Duodenal mucosa (tissue), 2 donors: Measurements from ENCODE around the gene RNF224.
A peak's percentile ranks its signal among the peaks of the same experiment; 100 is the strongest.
"Not testable (repeated sequence)": the region's sequence is repeated elsewhere in the genome, so short reads cannot be mapped to it uniquely, and the experiment has no call there.

ENCODE experiments used
- H3K27ac ChIP-seq: one replicate; pipeline ENCODE4 v1.7.0; 2013; ENCODE audit warnings: low read depth, low read length
- H3K27me3 ChIP-seq, 2 donors: one replicate each; pipeline ENCODE4 v1.7.0; 2013; ENCODE audit warnings: low read length in 2 of 2, control low read depth in 1 of 2; ENCODE audit not compliant: insufficient read depth in 2 of 2, control insufficient read depth in 1 of 2
- H3K36me3 ChIP-seq, 2 donors: one replicate each; pipeline ENCODE4 v1.7.0; 2013; ENCODE audit warnings: low read length in 2 of 2, control low read depth in 1 of 2; ENCODE audit not compliant: insufficient read depth in 2 of 2, control insufficient read depth in 1 of 2
- H3K4me1 ChIP-seq, 2 donors: one replicate each; pipeline ENCODE4 v1.7.0; 2013; ENCODE audit warnings: low read length in 2 of 2, control low read depth in 1 of 2; ENCODE audit not compliant: insufficient read depth in 2 of 2, control insufficient read depth in 1 of 2
- H3K4me3 ChIP-seq, 2 donors: one replicate each; pipeline ENCODE4 v1.7.0; 2013; ENCODE audit warnings: low read length in 2 of 2, low read depth in 1 of 2
- H3K9ac ChIP-seq, 2 donors: one replicate each; pipeline ENCODE4 v1.7.0; 2013; ENCODE audit warnings: low read length in 2 of 2, low read depth in 1 of 2
- H3K9me3 ChIP-seq, 2 donors: one replicate each; pipeline ENCODE4 v1.7.0; 2013; ENCODE audit warnings: low read length in 2 of 2, control low read depth in 1 of 2; ENCODE audit not compliant: control insufficient read depth in 1 of 2

RNF224 gene

DNA sequence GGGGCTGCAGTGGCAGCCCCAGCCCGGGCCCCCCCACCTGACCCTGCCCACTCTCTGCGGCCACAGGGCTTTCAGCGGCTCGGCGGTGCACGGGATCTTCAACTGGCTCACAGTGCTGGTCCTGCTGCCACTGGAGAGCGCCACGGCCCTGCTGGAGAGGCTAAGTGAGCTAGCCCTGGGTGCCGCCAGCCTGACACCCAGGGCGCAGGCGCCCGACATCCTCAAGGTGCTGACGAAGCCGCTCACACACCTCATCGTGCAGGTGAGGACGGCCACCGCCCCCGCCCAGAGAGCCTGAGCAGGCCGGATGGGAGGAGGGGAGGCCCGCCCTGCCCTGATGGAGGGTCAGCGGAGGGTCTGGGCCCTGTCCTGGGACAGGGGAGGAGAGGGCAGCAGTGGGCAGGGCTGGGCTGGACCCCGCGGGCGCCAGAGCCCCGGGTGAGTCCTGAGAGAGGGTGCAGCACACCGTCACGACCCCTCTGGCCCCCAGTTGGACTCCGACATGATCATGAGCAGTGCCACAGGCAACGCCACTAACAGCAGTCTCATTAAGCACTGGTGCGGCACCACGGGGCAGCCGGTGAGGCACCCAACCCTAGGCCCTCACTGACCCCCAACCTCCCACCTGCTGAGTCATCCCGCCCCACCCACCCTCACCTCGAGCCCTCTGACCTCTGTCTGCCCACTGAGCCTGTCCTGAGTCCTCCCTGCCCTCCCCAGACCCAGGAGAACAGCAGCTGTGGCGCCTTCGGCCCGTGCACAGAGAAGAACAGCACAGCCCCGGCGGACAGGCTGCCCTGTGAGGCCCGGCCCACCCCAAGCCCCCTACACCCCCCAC, 6.1 kb downstream of the RNF224 start:
- Histone ChIP-seq H3K9me3 (no peaks in the 10 kb centered on the region), H3K4me3 (no peak overlapping the region), H3K36me3 (no peaks in the 10 kb centered on the region), H3K4me1 (peaks cover 46 to 63% of the 10 kb centered on the region in 2 donors), H3K9ac (no peak overlapping the region), H3K27me3 (peaks cover 21 to 38% of the 10 kb centered on the region in 2 donors), H3K27ac (no peak overlapping the region)

DNA sequence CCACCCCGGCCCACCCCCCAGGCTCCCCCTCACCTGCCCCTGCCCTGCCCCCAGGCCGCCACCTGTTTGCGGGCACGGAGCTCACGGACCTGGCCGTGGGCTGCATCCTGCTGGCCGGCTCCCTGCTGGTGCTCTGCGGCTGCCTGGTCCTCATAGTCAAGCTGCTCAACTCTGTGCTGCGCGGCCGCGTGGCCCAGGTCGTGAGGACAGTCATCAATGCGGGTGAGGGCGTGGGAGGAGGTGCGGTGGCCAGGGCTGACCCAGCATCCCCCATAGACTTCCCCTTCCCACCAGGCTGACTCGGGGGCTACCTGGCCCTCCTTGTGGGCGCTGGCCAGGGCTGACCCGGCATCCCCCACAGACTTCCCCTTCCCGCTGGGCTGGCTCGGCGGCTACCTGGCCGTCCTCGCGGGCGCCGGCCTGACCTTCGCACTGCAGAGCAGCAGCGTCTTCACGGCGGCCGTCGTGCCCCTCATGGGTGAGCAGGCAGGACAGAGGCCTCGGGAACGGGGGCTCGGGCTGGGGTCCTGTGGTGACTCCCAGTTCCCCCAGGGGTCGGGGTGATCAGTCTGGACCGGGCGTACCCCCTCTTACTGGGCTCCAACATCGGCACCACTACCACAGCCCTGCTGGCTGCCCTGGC, 6.9 kb downstream of the RNF224 start:
- H3K9me3 ChIP-seq = no peaks in the 10 kb centered on the region
- peaks cover 17 to 32% of the 10 kb centered on the region in 2 donors for H3K27me3 ChIP-seq
- H3K4me1 ChIP-seq = peaks cover 54 to 70% of the 10 kb centered on the region in 2 donors
- no peak overlapping the region for H3K27ac ChIP-seq
- no peak overlapping the region for H3K4me3 ChIP-seq
- no peaks in the 10 kb centered on the region for H3K36me3 ChIP-seq
- H3K9ac ChIP-seq = no peak overlapping the region

DNA sequence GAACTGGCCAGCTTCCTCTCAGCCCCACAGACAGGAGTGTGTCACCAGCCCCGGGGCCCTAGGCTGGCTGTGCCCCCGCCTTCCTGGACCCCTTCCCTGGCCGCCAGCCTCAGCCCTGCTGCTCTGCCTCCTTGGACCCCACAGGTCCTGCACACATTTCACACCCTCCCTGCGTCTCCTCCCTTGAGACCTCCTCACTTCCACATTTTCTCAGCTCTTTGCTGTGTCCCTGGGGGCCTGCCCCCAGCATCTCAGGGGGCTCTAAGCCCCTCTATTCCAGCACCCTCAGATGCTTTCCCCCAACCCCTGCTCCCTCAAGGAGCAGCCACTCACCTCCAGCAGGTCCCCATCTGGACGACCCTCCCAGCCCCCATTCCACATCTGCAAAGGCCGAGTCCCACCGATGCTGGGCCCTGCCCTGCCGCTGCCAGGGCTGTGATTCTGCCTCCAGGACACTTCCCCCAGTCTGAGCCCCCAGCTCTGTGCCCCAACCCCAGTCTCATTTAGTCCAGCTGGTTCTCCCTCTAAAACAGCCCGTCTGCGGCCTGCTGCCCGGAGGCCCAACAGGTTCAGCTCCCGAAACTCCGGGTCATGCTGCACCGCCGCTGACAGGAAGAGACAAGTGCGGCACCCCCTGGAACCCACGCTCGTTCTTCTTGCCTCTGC, 7.6 kb downstream of the RNF224 start:
- Histone ChIP-seq H3K4me3 (no peak overlapping the region), H3K9ac (no peak overlapping the region), H3K36me3 (no peaks in the 10 kb centered on the region), H3K4me1 (peaks cover 48 to 63% of the 10 kb centered on the region in 2 donors), H3K27ac (no peak overlapping the region), H3K27me3 (peaks cover 17 to 27% of the 10 kb centered on the region in 2 donors), H3K9me3 (no peaks in the 10 kb centered on the region)

DNA sequence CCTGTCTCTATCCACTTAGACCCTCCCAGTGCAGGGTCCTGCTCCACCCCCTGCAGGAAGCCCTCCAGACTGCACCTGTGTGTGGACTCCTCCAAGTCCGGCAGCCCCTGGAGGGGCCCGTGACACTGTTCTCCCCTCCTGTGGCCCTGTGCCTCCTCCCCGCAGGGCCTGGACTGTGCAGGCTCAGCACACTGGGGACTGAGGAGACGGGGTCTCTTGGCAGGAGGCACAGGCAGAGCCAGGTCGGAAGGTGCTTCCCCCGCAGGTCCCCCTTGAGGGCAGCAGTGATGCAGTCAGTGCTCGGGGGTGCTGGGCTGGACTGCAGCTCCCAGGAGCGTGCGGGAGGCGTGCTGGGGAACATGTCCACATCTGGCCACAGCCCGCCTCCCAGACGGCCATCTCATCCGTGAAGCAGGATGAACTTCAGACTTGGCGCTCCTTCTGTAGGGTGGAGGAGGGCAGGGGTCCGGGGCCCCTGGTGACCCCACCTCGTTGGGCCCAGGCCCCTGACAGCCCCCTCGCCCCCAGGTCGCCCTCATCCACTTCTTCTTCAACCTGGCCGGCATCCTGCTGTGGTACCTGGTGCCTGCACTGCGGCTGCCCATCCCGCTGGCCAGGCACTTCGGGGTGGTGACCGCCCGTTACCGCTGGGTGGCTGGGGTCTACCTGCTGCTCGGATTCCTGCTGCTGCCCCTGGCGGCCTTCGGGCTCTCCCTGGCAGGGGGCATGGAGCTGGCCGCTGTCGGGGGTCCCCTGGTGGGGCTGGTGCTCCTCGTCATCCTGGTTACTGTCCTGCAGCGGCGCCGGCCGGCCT, 8.3 kb downstream of the RNF224 start:
- H3K27me3 ChIP-seq = peaks cover 17 to 27% of the 10 kb centered on the region in 2 donors
- no peak overlapping the region for H3K27ac ChIP-seq
- no peak overlapping the region for H3K4me3 ChIP-seq
- H3K9ac ChIP-seq = no peak overlapping the region
- H3K36me3 ChIP-seq = no peaks in the 10 kb centered on the region
- H3K9me3 ChIP-seq = no peaks in the 10 kb centered on the region
- peaks cover 40 to 56% of the 10 kb centered on the region in 2 donors for H3K4me1 ChIP-seq

DNA sequence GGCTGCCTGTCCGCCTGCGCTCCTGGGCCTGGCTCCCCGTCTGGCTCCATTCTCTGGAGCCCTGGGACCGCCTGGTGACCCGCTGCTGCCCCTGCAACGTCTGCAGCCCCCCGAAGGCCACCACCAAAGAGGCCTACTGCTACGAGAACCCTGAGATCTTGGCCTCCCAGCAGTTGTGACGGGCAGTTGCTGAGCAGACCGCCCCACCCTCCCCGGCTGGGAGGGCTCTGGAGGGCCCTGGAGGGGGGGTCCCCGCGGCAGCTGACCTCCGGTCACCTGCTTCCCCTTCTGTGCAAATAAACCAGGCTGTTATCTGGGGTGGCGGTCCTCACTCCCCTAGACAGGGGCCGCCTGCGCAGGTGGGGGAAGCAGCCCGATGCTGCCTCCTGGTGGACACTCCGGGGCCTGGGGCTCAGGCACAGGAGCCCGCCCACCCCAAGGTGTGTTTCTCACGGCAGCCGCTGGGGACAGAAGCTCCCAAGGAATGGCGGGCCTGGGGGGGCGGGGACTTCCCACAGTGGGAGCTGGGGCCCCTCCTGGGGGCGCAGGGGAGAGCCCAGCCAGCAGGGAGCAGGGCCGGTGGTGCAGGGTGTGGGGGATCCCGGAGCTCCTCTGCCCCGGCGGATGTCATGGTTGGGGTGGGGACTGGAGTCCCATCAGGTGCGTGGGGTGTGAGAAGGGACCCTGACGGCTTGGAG, 9.1 kb downstream of the RNF224 start:
- H3K4me1 ChIP-seq = peaks cover 33 to 48% of the 10 kb centered on the region in 2 donors
- peak overlapping the region; percentile 18 to 43 for H3K9ac ChIP-seq
- peak overlapping the region; percentile 19 to 36 for H3K4me3 ChIP-seq
- no peaks in the 10 kb centered on the region for H3K9me3 ChIP-seq
- no peaks in the 10 kb centered on the region for H3K36me3 ChIP-seq
- H3K27me3 ChIP-seq = peaks cover 17 to 27% of the 10 kb centered on the region in 2 donors
- no peak overlapping the region for H3K27ac ChIP-seq

DNA sequence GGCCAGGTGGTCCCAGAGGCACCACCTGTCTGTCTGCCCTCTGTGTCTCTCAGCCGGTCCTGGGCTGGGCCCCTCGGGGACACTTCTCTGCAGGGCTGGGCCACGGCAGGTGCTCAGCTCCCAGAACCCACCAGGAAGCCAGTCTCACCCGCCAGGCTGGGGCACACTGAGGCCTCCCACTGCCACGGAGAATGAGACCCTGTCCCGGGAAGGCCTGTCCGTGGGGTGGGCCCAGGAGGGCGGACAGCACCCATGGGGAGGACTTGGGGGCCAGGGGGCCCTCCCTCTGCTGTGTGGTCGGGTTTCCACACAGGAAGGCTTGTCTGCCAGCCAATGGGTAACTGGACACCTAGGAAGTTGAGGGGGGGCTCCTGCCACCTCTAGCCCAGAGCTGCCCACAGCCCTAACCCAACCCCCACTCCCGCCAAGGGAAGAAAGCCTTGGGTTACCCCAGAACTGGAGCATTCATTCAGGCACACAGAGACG, 9.7 kb downstream of the RNF224 start:
- peaks cover under 1 to 1% of the 10 kb centered on the region in 2 donors for H3K36me3 ChIP-seq
- no peak overlapping the region for H3K27ac ChIP-seq
- H3K9ac ChIP-seq = peak overlapping the region; percentile 18 to 43
- H3K27me3 ChIP-seq = peaks cover 13 to 24% of the 10 kb centered on the region in 2 donors
- peaks cover 32 to 47% of the 10 kb centered on the region in 2 donors for H3K4me1 ChIP-seq
- peak overlapping the region in 1 of 2 donors; percentile 19 for H3K4me3 ChIP-seq
- no peaks in the 10 kb centered on the region for H3K9me3 ChIP-seq

DNA sequence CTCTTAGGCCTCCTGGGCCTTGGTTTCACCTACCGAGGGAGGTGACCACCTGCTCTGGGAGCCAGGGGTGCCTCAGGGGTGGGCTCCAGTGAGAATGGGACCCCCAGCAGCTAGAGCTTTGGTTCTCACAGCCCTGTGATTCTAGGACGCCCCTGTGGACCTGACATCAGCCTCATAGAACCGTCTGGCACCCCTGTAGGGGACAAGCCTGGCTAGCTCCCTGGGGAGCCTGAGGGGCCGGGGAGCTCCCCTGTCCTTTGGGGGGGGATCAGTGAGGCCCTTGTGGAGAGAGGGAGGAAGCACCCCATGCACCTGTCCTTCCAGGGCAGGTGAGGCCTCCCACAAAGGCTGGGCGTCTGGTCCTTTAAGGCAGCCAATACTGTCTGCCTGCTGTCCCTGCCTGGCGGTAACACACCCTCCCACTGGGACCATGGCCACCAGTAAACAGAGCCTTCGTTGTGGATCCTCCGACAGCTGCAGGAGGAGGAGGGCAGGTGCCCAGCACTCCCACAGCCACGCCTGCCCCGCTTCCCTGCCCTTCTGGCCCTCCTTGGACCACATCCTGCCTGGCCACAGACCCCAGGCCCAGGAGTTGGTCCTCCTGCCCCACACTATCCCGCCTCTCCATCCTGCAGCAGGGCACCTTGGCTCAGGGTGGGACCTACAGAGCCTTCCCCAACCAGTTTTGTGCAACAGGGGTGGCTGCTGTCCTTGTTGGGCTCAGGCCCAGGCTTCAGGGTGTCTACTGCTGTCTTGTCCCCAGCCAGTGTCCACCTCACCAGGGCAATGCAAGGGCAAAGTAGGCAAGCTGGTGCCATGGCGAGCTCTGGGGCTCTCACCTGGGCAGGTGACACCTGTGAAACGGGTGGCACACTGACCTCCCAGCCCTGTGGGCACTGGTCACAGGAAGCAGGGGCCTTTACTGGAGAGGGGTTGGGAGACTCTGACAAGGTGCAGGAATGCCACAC, 10.7 kb downstream of the RNF224 start:
- no peaks in the 10 kb centered on the region for H3K9me3 ChIP-seq
- no peak overlapping the region for H3K4me3 ChIP-seq
- H3K27me3 ChIP-seq = peaks cover 10 to 18% of the 10 kb centered on the region in 2 donors
- H3K9ac ChIP-seq = peak overlapping the region; percentile 28 to 47
- H3K36me3 ChIP-seq = peaks cover 3 to 12% of the 10 kb centered on the region in 2 donors
- peak overlapping the region; percentile 31 for H3K27ac ChIP-seq
- peaks cover 40 to 50% of the 10 kb centered on the region in 2 donors for H3K4me1 ChIP-seq

DNA sequence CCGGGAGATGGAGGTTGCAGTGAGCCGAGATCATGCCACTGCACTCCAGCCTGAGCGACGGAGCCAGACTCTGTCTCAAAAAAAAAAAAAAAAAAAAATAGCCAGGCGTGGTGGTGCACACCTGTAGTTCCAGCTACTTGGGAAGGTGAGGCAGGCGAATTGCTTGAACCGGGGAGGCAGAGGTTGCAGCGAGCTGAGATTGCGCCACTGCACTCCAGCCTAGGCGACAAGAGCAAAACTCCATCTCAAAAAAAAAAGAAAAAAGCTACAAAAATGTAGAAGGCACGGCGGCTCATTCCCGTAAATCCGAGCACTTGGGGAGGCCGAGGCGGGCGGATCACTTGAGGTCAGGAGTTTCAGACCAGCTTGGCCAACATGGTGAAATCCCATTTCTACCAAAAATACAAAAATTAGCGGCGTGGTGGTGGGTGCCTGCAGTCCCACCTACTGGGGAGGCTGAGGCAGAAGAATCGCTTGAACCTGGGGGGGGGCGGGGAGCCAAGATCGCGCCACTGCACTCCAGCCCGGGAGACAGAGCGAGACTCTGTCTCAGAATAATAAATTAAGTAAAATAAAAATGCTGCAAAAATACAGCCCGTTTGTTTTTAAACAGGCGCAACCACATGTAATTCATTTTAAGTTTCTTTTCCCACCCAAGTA, 12.4 kb downstream of the RNF224 start:
- H3K4me1 ChIP-seq = peaks cover 52 to 61% of the 10 kb centered on the region in 2 donors

More for the DNA sequence above, 12.4 kb downstream of the RNF224 start:
- H3K36me3 ChIP-seq = peaks cover 3 to 21% of the 10 kb centered on the region in 2 donors
- H3K27ac ChIP-seq = peak overlapping the region; percentile 97
- peak overlapping the region; percentile 63 to 72 for H3K4me3 ChIP-seq
- not testable (repeated sequence) for H3K27me3 ChIP-seq, H3K9me3 ChIP-seq
- peak overlapping the region; percentile 53 to 77 for H3K9ac ChIP-seq
